ENCODE measurements around the gene CALN1. TPM values are rescaled to one million over a fixed set of nuclear protein-coding genes. Genes with fewer than 3 reads are reported as not detected.

The CALN1 gene
- polyA plus RNA-seq, 4 donors, result 0.46 to 0.90 (median 0.55) TPM

GRCh38 chr7:72059925-72060324 is 352.2 kb downstream of the CALN1 start:
- DNase-seq (ENCODE audit: low read depth in 4 of 4, low spot score in 3 of 4), result no peak

- DNase-seq (ENCODE audit: low read depth in 4 of 4, low spot score in 3 of 4), result no peak
Observed at GRCh38 chr7:72058579-72058978, 353.6 kb downstream of the CALN1 start.

DNA sequence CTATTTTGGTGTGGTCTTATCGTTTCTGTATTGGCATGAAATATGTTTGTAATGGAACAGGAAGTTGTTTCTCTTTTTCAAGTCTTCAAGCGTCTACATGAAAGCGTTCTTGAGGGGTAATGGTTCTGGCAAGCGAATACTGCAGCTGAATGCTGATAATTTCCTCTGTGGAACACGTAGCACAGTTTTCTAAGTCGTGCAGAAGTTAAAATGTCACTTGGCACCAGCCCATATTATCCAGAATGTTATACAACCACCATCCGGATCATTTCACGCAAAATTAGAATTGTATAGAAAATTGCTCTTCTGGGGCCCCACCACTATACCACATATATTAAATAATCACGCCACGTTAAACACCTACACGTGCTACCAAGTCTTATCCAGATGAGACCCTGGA is 354.3 kb downstream of the CALN1 start:
- DNase-seq (ENCODE audit: low read depth in 4 of 4, low spot score in 3 of 4), result no peak

GRCh38 chr7:72057231-72057630 is 354.9 kb downstream of the CALN1 start:
- DNase-seq (ENCODE audit: low read depth in 4 of 4, low spot score in 3 of 4), result no peak

- no peak for DNase-seq (ENCODE audit: low read depth in 4 of 4, low spot score in 3 of 4)
Observed at GRCh38 chr7:72055426-72055825, 356.7 kb downstream of the CALN1 start.

GRCh38 chr7:72053292-72053691 is 358.8 kb downstream of the CALN1 start:
- DNase-seq (ENCODE audit: low read depth in 4 of 4, low spot score in 3 of 4), result no peak

- no peak for DNase-seq (ENCODE audit: low read depth in 4 of 4, low spot score in 3 of 4)
Observed at GRCh38 chr7:72048420-72048819, 363.7 kb downstream of the CALN1 start.

DNA sequence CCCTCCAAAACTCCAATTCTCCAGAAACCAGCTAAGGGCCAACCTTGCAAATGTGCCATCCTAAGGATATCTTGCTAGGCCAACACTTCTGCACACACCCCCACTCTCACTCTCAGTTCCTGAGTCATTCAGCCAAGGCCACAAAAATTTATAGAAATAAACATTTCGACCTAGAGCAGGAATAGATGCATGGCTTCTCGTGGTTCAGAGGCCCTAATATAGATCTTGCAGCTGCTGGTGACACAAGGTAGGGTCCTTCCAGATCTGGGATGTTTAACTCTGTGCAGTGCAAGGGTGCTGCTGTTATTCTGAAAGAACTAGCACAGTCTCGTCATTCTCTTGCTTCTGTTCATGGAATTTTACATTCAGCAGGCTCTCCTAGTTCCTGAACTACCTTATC is 369.3 kb downstream of the CALN1 start:
- no peak for DNase-seq (ENCODE audit: low read depth in 4 of 4, low spot score in 3 of 4)

GRCh38 chr7:72040641-72041040 is 371.5 kb downstream of the CALN1 start:
- DNase-seq (ENCODE audit: low read depth in 4 of 4, low spot score in 3 of 4), result no peak

DNA sequence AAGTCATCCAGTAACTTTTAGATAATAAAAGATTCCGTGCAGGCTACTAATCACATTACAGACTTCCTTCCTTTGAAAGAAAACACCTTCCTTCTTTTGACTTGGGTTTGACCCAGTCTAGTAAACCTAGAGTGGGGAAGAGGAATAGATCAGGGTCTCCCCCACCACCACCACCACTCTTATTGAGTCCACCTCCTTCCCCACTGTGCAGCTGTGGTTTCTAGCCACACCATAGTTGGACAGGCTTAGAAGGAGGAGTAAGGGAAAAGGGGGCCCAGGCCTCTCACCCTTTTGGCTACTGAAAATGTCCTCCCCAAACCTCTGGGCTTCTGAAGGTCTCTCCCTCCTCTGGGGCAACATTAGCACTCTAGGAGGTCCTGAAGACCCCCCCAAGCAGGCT is 372.7 kb downstream of the CALN1 start:
- no peak for DNase-seq (ENCODE audit: low read depth in 4 of 4, low spot score in 3 of 4)

DNA sequence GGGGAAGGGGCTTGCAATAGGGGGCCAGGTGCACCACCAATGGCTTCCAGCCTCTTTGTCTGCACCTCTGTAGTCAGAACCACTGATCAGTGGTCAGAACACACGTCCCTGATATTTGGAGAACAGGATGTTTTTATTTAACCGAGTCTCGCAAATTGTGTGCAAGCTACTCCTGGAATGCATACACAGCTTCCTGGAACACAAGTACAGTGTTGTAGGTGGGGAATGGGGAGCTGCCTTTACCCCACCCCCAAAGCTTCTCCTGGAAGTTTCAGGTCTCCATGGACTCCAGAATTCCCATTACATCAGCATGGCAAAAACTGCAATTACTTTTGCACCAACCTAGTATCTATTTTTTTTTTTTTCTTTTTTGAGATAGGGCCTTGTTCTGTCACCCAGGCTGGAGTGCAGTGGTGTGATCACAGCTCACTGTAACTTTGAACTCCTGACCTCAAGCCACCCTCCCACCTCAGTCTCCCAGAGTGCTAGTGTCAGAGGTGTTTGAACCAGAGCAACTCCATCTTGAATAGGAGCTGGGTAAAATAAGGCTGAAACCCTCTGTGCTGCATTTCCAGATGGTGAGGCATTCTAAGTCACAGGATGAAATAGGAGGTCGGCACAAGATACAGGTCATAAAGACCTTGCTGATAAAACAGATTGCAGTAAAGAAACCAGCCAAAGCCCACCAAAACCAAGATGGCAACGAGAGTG is 374.0 kb downstream of the CALN1 start:
- no peak for DNase-seq (ENCODE audit: low read depth in 4 of 4, low spot score in 3 of 4)

GRCh38 chr7:72037516-72037915 is 374.6 kb downstream of the CALN1 start:
- DNase-seq (ENCODE audit: low read depth in 4 of 4, low spot score in 3 of 4), result no peak

- DNase-seq (ENCODE audit: low read depth in 4 of 4, low spot score in 3 of 4), result no peak
Observed at GRCh38 chr7:72035266-72035665, 376.9 kb downstream of the CALN1 start.

DNA sequence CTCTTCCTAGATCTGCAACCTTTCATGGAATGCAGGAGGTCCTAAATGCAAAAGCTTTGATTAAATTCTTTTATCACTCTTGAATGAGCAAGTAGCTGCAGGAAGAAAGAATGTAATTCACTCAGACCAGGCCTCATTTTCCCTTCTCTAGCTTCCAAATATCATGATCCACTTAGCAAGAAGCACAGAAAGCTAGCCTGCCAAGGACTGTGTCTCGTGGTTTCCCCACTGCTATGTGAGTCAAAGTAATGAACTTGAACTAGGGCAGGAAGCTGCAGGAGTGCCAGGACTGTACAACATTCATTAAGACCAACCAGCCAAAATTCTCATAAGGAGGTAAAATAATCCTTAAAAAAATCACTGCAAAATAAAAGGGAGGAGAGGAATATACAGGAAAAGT is 379.2 kb downstream of the CALN1 start:
- no peak for DNase-seq (ENCODE audit: low read depth in 4 of 4, low spot score in 3 of 4)

DNA sequence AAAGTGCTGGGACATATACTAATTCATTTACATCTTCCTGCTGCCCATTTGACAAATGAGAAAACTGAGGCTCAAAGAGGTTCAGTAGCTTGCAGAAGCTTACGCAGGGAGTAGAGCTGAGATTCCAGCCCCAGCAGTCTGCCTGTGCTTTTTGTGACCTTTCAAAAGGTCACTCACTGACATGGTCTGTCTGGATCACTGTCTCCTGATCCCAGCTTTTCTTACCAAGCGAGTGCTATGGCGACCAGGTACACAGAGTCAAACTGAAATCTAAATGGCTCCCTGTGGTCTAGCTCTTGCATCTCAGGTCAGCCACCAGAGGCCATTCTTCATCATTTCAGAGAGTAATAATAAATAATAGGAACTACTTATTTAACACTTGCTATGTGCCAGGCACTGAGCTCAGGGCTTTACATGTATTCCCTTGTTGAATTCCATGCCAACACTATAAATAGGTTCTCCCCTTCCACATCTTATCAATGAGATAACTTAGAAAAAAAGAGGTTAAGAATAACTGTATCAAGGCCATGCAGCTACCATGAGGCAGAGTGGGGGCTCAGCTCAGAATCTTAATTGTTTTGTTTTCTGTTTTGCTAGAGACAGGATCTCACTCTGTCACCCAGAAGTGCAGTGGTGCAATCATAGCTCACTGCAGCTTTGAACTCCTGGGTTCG is 381.0 kb downstream of the CALN1 start:
- no peak for DNase-seq (ENCODE audit: low read depth in 4 of 4, low spot score in 3 of 4)

GRCh38 chr7:72028267-72028666 is 383.9 kb downstream of the CALN1 start:
- DNase-seq (ENCODE audit: low read depth in 4 of 4, low spot score in 3 of 4), result no peak

GRCh38 chr7:72025381-72025960 is 386.7 kb downstream of the CALN1 start:
- DNase-seq (ENCODE audit: low read depth in 4 of 4, low spot score in 3 of 4), result no peak

GRCh38 chr7:72023926-72024325 is 388.2 kb downstream of the CALN1 start:
- no peak for DNase-seq (ENCODE audit: low read depth in 4 of 4, low spot score in 3 of 4)

DNA sequence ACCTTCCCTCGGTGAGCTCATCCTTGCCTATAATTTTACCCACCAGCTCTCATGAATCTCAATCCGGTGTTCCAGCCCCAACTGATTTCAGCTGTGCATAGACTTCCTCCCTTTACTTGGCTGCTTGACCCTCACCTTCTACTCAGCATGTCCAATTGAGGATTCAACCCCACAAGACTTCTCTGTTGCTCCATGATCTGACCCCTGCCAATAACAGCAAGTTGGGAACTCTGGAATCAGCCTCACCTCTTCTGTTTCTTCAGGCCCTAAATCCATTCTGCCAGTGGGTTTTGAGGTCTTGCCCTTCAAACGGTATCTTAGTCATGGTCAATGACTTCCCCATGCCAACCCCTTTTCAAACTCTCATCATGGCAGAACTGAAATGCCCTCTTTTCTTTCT is 390.4 kb downstream of the CALN1 start:
- no peak for DNase-seq (ENCODE audit: low read depth in 4 of 4, low spot score in 3 of 4)

DNA sequence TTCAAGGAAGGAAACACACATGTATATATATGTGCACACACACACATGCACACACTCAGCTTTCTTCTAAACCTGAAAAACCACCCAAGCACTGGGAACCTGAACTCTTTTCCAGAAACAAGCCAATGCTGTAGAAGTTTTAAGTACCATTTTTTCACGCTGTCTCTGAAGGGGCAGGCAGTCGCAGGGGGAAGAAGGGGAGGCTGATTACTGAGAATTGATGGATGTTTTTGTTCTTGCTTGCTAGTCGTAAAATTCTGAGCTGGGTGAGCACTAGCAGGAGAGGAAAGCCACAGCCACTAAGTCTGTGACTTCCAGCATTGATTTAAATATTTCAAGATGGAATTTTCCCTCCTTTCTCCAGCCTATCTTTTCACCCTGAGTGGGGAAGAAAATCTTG is 391.8 kb downstream of the CALN1 start:
- DNase-seq (ENCODE audit: low read depth in 4 of 4, low spot score in 3 of 4), result no peak

DNA sequence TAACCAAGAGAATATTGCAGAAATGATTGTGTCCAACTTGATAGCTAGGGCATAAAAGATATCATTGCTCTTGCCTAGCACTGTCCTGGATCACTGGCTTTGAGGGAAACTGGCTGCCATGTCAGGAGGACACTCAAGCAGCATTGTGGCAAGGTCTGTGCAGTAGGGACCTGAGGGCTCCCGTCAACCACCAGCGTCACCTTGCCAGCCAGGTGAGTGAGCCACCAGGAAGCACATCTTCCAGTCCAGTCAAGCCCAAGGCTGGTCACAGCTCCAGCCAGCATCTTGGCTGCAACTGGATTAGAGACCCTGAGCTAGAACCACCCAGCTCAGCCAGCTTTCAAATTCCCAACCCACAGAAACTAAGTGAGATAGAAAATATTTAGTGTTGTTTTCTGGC is 392.7 kb downstream of the CALN1 start:
- no peak for DNase-seq (ENCODE audit: low read depth in 4 of 4, low spot score in 3 of 4)

GRCh38 chr7:72017756-72018155 is 394.4 kb downstream of the CALN1 start:
- DNase-seq (ENCODE audit: low read depth in 4 of 4, low spot score in 3 of 4), result no peak
